Endometrial microvascular endothelial cells (primary cell): ENCODE results near the gene ULBP2. TPM values are rescaled to one million over a fixed set of nuclear protein-coding genes. Genes with fewer than 3 reads are reported as not detected.
"Not testable (repeated sequence)": the region's sequence is repeated elsewhere in the genome, so short reads cannot be mapped to it uniquely, and the experiment has no call there.

ENCODE experiments used
- in situ Hi-C: cut with HindIII; loops from 2 replicates; pipeline ENCODE4 v1.10.0; 2017; ENCODE audit warnings: low sequenced_read_pairs, low pct_unique_long_range_greater_than_20kb; ENCODE audit errors: inconsistent ontology term
- total RNA-seq: library from RNA; depleted of rRNA; stranded (reverse); fragments of >200 nt; gene quantifications from one replicate; pipeline ENCODE4 v1.2.3, GENCODE V29; 2015; ENCODE audit errors: inconsistent ontology term

The ULBP2 gene
- total RNA-seq, 1 donor from 2014 or later: 27.2 TPM

GRCh38 chr6:149924206-149924932 lies 17.4 kb upstream of the ULBP2 start:
- in situ Hi-C loops: no loop called here

- in situ Hi-C loops: no loop called here
These were observed 16.9 kb upstream of the ULBP2 start for GRCh38 chr6:149924933-149925252.

GRCh38 chr6:149925253-149925973 lies 16.4 kb upstream of the ULBP2 start:
- in situ Hi-C loops: no loop called here

- in situ Hi-C loops: no loop called here
These were observed 15.6 kb upstream of the ULBP2 start for GRCh38 chr6:149925974-149926777.

- in situ Hi-C loops: not testable (repeated sequence)
These were observed 14.8 kb upstream of the ULBP2 start for GRCh38 chr6:149927025-149927424.

GRCh38 chr6:149929422-149929821 lies 12.4 kb upstream of the ULBP2 start:
- in situ Hi-C loops: no loop called here

GRCh38 chr6:149931501-149931900 lies 10.3 kb upstream of the ULBP2 start:
- in situ Hi-C loops: no loop called here

GRCh38 chr6:149933036-149933435 lies 8.8 kb upstream of the ULBP2 start:
- in situ Hi-C loops: no loop called here

GRCh38 chr6:149933461-149933860 lies 8.4 kb upstream of the ULBP2 start:
- in situ Hi-C loops: no loop called here

GRCh38 chr6:149934249-149935156 lies 7.3 kb upstream of the ULBP2 start:
- in situ Hi-C loops: no loop called here

GRCh38 chr6:149935246-149935645 lies 6.6 kb upstream of the ULBP2 start:
- in situ Hi-C loops: no loop called here

- in situ Hi-C loops: no loop called here
These were observed 6.1 kb upstream of the ULBP2 start for GRCh38 chr6:149935668-149936067.

GRCh38 chr6:149936743-149937142 lies 5.1 kb upstream of the ULBP2 start:
- in situ Hi-C loops: no loop called here

- in situ Hi-C loops: not testable (repeated sequence)
These were observed 3.7 kb upstream of the ULBP2 start for GRCh38 chr6:149938013-149938570.

- in situ Hi-C loops: no loop called here
These were observed 3.1 kb upstream of the ULBP2 start for GRCh38 chr6:149938571-149939355.

- in situ Hi-C loops: no loop called here
These were observed 2.5 kb upstream of the ULBP2 start for GRCh38 chr6:149939356-149939648.

- in situ Hi-C loops: no loop called here
These were observed 1.7 kb upstream of the ULBP2 start for GRCh38 chr6:149939909-149940671.

- in situ Hi-C loops: no loop called here
These were observed 1.2 kb upstream of the ULBP2 start for GRCh38 chr6:149940672-149940982.
